ENCODE results near the gene SMIM14. TPM values are rescaled to one million over a fixed set of nuclear protein-coding genes. Genes with fewer than 3 reads are reported as not detected.
A peak's percentile ranks its signal among the peaks of the same experiment; 100 is the strongest.

The SMIM14 gene
- total and polyA plus RNA-seq, 9 of the 15 experiments (the other 6 are each of a cell fraction or from before 2014, with no cell fraction given) = 0.98 to 3.7 (median 2.2) TPM

DNA sequence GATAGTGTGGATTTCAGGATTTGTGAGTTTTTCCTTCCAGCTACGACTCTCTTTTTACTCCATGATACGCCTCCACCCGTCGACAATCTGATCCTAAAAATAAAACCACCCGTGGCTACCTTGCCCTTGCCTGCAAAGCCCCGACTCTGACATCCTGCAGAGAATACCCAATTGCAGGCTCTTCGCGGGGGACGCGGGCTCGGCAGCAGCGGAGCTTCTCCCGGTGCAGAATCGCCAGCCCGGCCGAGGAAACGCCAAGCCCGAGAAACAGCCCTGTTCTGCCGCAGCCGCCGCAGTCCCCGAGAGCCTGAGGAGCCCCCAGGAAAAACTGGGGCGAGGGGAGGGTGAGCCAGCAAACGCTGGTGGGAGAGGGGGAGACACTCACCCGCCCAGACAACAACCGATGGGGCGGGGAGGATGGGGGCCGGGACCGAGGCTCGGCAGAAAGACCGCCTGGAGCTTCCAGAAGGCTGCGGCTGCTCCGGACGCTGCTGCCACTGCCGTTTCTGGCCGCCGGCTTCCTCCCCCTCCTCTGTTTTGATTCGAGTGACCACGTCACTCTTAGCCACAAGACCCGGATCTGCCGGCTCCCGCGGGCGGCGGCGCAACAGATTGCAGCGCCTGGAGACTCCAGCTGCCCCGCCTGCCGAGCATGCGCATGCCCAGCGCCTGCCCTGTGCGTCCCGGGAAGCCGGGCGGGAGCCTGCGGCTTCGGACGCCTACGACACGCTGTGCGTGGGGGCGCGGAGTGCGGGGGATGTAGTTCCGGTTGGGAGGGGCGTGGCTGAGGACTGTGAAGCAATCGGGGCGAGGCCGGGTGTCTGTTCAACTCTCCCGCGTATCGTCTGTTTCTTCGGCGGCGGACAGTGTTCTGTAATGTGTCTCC, at the start of gene SMIM14 (continued):
- TF ChIP-seq, protein P1, sequence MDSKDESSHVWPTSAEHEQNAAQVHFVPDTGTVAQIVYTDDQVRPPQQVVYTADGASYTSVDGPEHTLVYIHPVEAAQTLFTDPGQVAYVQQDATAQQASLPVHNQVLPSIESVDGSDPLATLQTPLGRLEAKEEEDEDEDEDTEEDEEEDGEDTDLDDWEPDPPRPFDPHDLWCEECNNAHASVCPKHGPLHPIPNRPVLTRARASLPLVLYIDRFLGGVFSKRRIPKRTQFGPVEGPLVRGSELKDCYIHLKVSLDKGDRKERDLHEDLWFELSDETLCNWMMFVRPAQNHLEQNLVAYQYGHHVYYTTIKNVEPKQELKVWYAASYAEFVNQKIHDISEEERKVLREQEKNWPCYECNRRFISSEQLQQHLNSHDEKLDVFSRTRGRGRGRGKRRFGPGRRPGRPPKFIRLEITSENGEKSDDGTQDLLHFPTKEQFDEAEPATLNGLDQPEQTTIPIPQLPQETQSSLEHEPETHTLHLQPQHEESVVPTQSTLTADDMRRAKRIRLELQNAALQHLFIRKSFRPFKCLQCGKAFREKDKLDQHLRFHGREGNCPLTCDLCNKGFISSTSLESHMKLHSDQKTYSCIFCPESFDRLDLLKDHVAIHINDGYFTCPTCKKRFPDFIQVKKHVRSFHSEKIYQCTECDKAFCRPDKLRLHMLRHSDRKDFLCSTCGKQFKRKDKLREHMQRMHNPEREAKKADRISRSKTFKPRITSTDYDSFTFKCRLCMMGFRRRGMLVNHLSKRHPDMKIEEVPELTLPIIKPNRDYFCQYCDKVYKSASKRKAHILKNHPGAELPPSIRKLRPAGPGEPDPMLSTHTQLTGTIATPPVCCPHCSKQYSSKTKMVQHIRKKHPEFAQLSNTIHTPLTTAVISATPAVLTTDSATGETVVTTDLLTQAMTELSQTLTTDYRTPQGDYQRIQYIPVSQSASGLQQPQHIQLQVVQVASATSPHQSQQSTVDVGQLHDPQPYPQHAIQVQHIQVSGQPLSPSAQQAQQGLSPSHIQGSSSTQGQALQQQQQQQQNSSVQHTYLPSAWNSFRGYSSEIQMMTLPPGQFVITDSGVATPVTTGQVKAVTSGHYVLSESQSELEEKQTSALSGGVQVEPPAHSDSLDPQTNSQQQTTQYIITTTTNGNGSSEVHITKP (IDR thresholded peaks at IDR 0.05; ENCODE audit: partially characterized antibody) = peak; percentile 78
- no peak for TF ChIP-seq ZNF133 (CRISPR knock-in tag; IDR thresholded peaks at IDR 0.05)
- no peak for TF ChIP-seq WHSC1 (IDR thresholded peaks at IDR 0.05; ENCODE audit: low read length)
- no peak for TF ChIP-seq GTF2A2 (tag; IDR thresholded peaks at IDR 0.05)
- TF ChIP-seq MYNN (IDR thresholded peaks at IDR 0.05) = peak; percentile 15; the same call in 1 of the 2 replicates
- no peak for TF ChIP-seq MYNN (CRISPR knock-in tag; IDR thresholded peaks at IDR 0.05)
- peak; percentile 41; the same call in 1 of the 2 replicates for TF ChIP-seq STAT5A (IDR thresholded peaks at IDR 0.05; ENCODE audit: borderline replicate concordance, low read length)
- TF ChIP-seq MIER1 (IDR thresholded peaks at IDR 0.05; ENCODE audit: low read depth) = no peak; the same call in 1 of the 2 replicates
- TF ChIP-seq GABPA (tag; conservative IDR thresholded peaks at IDR 0.05; ENCODE audit: low read depth) = peak; percentile 93
- TF ChIP-seq JUN (IDR thresholded peaks at IDR 0.05; ENCODE audit: borderline replicate concordance, low read depth, low read length) = peak; percentile 71
- TF ChIP-seq JUN (CRISPR knock-in tag; IDR thresholded peaks at IDR 0.05; ENCODE audit: borderline replicate concordance) = no peak
- no peak for TF ChIP-seq NELFE (IDR thresholded peaks at IDR 0.05; ENCODE audit: insufficient read depth, insufficient read length)
- TF ChIP-seq, protein P2, sequence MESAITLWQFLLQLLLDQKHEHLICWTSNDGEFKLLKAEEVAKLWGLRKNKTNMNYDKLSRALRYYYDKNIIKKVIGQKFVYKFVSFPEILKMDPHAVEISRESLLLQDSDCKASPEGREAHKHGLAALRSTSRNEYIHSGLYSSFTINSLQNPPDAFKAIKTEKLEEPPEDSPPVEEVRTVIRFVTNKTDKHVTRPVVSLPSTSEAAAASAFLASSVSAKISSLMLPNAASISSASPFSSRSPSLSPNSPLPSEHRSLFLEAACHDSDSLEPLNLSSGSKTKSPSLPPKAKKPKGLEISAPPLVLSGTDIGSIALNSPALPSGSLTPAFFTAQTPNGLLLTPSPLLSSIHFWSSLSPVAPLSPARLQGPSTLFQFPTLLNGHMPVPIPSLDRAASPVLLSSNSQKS (CRISPR knock-in tag; IDR thresholded peaks at IDR 0.05) = no peak
- TF ChIP-seq, protein P3, sequence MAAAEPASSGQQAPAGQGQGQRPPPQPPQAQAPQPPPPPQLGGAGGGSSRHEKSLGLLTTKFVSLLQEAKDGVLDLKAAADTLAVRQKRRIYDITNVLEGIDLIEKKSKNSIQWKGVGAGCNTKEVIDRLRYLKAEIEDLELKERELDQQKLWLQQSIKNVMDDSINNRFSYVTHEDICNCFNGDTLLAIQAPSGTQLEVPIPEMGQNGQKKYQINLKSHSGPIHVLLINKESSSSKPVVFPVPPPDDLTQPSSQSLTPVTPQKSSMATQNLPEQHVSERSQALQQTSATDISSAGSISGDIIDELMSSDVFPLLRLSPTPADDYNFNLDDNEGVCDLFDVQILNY (CRISPR knock-in tag; IDR thresholded peaks at IDR 0.05) = no peak
- peak; percentile 65 for TF ChIP-seq POU5F1 (IDR thresholded peaks at IDR 0.05; ENCODE audit: borderline replicate concordance, low read depth, low read length, partially characterized antibody)
- TF ChIP-seq CREB1 (IDR thresholded peaks at IDR 0.05) = peak; percentile 71; the same call in 1 of the 2 replicates
- TF ChIP-seq CREB1 (CRISPR knock-in tag; IDR thresholded peaks at IDR 0.05) = peak; percentile 85
- peak; percentile 54; the same call in 1 of the 2 replicates for TF ChIP-seq ZBTB7A (IDR thresholded peaks at IDR 0.05; ENCODE audit: borderline replicate concordance, control insufficient read depth, low read depth, low read length)
- TF ChIP-seq NR4A1 (CRISPR knock-in tag; IDR thresholded peaks at IDR 0.05) = no peak
- no peak for TF ChIP-seq NR4A1 (tag; IDR thresholded peaks at IDR 0.05)
- TF ChIP-seq, protein P4, sequence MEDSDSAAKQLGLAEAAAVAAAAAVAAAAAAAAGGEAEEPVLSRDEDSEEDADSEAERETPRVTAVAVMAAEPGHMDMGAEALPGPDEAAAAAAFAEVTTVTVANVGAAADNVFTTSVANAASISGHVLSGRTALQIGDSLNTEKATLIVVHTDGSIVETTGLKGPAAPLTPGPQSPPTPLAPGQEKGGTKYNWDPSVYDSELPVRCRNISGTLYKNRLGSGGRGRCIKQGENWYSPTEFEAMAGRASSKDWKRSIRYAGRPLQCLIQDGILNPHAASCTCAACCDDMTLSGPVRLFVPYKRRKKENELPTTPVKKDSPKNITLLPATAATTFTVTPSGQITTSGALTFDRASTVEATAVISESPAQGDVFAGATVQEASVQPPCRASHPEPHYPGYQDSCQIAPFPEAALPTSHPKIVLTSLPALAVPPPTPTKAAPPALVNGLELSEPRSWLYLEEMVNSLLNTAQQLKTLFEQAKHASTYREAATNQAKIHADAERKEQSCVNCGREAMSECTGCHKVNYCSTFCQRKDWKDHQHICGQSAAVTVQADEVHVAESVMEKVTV (CRISPR knock-in tag; IDR thresholded peaks at IDR 0.05) = no peak
- no peak for TF ChIP-seq NFATC3 (IDR thresholded peaks at IDR 0.05)

Measured in K562 (cell line).